SHP77 (cell line): Measurements from ENCODE around the gene SIM2.
"Not testable (repeated sequence)": the region's sequence is repeated elsewhere in the genome, so short reads cannot be mapped to it uniquely, and the experiment has no call there.

Experiments used
- DNase-seq, 2 experiments: peaks; one replicate each; lab custom pipeline; 2025; lab: John Stamatoyannopoulos, UW

The SIM2 gene, protein sequence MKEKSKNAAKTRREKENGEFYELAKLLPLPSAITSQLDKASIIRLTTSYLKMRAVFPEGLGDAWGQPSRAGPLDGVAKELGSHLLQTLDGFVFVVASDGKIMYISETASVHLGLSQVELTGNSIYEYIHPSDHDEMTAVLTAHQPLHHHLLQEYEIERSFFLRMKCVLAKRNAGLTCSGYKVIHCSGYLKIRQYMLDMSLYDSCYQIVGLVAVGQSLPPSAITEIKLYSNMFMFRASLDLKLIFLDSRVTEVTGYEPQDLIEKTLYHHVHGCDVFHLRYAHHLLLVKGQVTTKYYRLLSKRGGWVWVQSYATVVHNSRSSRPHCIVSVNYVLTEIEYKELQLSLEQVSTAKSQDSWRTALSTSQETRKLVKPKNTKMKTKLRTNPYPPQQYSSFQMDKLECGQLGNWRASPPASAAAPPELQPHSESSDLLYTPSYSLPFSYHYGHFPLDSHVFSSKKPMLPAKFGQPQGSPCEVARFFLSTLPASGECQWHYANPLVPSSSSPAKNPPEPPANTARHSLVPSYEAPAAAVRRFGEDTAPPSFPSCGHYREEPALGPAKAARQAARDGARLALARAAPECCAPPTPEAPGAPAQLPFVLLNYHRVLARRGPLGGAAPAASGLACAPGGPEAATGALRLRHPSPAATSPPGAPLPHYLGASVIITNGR

DNA sequence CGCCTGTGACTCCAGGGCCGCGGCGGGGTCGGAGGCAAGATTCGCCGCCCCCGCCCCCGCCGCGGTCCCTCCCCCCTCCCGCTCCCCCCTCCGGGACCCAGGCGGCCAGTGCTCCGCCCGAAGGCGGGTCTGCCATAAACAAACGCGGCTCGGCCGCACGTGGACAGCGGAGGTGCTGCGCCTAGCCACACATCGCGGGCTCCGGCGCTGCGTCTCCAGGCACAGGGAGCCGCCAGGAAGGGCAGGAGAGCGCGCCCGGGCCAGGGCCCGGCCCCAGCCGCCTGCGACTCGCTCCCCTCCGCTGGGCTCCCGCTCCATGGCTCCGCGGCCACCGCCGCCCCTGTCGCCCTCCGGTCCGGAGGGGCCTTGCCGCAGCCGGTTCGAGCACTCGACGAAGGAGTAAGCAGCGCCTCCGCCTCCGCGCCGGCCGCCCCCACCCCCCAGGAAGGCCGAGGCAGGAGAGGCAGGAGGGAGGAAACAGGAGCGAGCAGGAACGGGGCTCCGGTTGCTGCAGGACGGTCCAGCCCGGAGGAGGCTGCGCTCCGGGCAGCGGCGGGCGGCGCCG is at the start of gene SIM2:
Gene SIM2 (plus strand): TSS at position 135 of the 565 bp plus-strand sequence. CDS start 632 bp downstream, outside the sequence.
- no peak for DNase-seq

DNA sequence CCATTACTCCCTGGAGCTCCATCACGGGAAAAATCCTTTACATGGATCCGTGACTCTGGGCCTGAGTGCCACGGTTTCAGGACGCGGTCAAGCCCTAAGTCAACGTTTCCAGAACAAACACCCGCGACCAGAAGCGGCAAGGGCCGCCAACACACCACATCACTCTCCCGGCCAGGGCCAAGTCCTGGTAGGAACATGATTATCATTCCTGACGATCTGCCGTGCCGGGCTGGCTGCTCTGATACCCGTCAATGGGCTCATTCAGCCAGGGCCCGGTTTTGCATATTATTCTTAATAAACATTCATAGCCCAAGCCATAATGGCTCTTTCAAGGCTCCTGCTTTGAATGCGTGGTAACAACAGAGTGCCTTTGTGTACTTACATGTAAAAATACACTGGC is 44.6 kb upstream of the SIM2 start:
- no peak for DNase-seq

DNA sequence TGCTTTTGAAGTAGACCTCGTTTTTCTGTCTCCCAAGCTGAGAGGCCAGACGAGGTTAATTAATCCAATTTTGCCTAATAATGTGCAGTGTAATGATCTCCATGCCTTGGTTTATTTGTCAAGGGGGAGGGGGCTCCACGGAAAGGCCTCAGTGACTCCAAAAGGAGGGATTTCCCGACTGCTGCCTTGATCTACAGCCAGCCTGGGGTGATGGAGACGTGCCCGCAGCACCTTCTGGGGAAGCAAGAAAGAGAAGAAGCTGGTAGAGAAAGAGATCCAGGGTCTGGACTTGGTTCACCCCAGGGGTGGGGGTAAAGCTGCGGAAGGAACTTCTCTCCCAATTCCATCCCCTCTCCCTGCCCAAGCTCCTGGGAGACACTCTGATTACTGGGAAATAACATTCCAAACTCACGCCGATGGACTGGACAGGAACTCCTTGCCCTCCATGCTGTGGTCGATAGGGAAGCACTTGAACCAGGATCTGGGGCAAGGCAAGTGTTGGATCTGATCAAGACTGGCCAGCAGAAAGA is 44.1 kb upstream of the SIM2 start:
- DNase-seq, result no peak

DNA sequence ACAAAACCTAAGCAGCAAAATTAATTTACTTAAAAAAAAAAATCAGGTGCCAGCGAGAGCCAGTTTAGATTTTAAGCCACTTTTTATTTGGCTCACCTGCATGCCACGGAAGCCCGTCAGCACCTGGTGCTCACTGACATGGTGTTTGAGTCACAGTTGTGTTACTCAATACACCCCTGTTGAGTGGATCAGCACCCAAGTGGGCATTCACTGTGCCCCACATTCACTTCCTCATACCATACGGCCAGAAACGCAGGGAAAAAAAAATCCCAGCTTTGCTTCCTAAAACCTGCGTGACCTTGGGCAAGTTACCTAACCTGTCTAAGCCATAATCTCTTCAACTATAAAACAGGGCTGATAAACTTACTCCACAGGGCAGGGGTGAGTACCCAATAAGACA is 42.8 kb upstream of the SIM2 start:
- no peak for DNase-seq

DNA sequence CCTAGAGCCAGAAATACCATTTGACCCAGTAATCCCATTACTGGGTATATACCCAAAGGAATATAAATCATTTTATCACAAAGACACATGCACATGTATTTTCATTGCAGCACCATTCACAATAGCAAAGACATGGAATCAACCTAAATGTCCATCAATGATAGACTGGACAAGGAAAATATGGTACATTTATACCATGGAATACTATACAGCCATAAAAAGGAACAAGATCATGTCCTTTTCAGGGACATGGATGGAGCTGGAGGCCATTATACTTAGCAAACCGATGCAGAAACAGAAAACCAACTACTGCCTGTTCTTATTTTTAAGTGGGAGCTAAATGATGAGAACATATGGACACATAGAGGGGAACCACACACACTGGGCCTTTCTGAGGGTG is 41.6 kb upstream of the SIM2 start:
- not testable (repeated sequence) for DNase-seq

DNA sequence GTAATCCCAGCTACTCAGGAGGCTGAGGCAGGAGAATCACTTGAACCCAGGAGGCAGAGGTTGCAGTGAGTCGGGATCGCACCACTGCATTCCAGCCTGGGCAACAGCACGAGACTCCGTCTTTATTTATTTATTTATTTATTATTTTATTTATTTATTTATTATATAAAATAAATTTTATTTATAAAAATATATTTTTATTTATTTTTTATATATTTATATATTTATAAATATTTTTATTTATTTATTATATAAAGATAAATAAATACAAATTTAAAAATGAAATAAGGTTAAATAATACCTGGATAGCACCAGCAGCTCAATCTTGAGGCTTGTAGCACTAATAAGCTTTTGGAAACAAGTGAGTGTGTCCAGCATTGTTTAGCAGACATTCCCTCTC is 40.9 kb upstream of the SIM2 start:
- DNase-seq, result no peak

DNA sequence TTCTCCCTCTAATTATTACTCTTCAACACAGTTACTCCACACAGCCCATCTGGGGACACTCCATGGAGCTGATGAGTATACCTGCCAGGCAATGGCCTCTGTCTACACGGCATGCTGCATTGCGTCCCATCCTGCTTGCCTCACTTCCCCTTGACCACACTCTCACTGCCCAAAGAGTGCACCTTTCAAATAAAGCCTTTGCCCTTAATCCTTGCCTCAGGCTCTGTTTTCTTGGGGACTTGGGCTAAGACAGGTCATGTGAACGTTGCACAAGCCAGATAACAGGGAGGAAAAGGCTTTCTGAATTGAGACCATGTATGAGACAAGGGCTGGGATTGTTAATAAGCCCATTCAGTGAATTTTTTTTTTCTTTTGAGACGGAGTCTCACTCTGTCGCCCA is 40.0 kb upstream of the SIM2 start:
- DNase-seq, result no peak

DNA sequence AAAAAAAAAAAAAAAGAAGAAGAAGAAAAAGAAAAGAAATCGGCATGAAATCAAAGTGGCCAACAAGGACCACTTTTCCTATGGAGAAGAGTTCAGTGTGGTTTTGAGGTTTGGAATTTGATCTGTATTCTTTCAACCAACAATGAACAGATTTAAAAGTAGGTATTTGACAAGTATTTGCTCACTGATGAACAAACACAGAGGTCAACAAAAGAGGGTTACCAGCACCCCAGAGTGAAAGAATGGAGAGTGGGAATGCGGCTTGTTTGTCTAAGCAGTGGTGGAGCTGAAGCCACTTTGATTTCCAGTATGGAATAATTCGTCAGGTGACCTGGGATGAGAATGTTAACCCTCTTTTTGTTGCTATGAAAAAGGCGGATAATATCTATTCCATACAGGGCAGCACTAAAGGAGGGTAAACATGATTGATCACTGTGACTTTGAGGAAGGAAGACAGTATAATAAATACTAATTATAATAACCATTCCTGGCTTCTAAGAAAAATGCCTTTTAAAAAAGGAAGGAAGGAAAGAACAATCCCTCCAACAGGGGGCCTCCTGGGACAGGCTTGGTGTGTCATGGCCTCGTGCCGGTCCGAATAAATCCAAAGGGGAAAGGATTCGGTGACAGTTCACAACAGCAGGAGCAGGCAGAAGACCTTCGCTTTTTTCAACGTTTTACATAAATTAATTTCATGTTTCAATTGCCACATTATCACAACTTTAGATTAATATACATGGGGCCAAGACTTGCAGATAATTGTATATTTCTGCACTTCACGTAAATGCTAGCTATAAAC is 37.2 kb upstream of the SIM2 start:
- peak; percentile 12 to 46 for DNase-seq

DNA sequence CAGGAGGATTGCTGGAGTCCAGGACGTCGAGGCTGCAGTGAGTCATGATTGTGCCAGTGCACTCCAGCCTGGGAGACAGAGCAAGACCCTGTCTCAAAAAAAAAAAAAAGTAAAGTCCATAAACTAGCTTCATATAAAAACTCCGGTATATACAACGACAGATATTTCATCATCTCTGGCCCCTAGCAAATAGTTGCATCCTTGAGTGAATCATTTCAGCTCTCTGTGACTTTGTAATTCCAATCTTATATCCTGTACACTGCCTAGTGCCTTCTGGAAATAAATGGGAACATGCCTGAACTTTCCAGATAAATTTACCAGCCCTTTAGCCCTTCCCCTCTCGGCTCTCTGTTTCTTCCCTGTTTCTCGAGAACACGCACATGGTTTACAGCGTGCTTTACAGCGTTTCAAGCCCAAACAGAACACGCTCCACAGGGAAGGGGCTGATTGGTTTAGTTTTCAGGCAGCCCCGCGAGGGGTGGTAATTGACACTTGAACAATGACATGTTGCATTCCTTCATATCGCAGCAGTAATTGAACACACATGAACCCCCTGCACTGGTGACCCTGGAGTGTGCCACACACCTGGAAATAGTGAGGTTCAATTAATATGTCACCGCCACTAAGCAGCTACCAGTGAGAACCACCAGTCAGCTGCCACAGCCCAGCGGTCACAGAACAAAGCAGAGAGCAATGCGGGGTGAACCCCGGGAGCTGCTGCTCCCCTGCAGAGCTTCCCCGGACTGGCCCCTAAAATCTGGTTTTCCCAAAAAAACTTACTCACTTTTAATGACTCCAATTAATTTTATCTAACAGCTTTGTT is 35.7 kb upstream of the SIM2 start:
- no peak for DNase-seq

DNA sequence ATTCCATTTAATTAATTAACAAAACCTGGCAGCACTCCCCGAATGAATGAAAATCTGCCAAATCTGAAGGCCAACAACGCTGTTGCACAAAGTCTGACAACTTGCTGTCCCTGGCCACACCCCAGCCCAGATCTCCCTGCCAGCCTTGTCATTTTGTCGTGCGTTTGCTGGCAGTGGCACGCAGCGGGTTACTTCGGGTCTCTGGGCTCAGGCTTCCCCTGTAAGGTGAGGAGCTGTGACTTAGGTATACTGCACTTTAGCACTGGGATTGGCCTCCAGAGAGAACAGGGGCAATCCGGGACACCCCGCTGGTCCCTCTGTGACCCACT is 34.3 kb upstream of the SIM2 start:
- no peak for DNase-seq

DNA sequence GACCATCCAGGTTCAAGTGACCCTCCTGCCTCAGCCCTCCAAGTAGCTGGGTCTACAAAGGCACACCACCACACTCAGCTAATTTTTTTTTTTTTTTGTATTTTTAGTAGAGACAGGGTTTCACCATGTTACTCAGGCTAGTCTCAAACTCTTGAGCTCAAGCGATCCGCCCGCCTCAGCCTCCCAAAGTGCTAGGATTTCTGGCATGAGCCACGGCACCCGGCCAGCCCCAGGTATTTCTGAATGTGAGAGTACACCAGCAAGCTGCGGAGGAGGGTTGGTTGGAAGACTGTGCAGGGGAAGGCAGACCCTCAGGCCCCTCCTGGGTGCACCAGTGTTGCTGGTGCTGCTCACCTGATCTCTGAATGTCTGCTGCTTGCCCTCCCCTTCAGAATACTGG is 33.1 kb upstream of the SIM2 start:
- DNase-seq, result no peak

DNA sequence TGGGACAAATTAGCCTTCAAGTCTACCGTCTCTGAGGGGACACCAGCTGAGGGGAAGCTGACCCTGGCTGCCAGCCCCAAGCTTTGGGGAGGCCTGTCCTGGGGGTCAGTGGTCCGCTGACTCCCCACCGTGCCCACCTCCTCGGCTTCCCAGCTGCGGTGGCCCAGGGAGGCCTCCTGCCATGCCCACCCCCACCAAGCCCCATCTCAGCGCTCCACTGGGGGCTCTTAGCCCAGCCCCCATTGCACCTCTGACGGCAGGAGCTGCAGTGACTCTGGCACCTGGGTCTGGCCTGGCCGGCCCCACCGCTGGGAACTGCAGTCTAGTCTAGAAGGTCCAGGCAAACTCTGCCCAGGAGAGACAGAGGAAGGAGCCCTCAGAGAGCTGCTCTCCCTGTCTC is 30.2 kb upstream of the SIM2 start:
- DNase-seq, result no peak

DNA sequence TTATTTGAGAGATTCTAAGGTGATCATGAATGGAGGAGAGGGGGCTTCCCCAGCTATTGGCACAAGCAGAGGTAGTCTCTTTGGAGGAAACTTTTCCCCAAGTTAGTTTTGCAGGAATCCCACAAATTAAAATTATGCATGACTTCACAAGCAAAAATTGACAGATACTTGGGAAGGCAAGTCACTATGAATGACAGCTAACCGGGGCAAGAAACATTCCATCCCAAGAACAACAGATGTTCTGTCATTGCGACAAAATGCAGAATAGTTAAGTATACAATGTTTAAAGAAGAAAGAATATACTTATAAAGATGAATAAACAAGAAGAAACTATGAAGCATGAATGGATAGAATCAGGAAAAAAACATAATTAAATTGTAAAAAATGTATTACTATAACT is 27.1 kb upstream of the SIM2 start:
- DNase-seq, result no peak

DNA sequence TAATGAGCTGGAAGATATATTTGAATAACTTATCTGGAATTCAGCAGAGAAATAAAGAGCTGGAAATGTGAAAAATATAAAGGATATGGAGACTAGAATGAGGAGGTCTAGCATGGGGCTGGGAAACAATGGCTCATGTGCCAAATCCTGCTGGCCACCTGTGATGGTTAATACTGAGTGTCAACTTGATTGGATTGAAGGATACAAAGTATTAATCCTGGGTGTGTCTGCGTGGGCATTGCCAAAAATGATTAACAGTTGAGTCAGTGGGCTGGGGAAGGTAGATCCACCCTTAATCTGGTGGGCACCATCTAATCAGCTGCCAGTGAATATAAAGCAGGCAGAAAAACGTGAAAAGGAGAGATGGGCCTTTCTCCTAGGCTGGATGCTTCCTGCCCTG is 26.6 kb upstream of the SIM2 start:
- not testable (repeated sequence) for DNase-seq

DNA sequence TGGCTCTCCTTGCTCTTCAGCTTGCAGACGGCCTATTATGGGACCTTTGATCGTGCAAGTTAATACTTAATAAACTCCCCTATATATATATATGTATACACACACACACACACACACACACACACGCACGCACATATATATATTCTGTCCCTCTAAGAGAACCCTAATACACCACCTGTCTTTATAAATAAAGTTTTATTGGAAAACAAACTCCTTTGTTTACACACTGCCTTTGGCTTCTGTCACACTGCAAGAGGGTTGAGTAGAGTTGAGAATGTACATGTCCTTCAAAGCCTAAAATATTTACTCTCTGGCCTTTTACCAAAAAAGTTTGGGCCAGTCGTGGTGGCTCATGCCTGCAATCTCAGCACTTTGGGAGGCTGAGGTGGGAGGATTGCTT is 26.2 kb upstream of the SIM2 start:
- no peak for DNase-seq

DNA sequence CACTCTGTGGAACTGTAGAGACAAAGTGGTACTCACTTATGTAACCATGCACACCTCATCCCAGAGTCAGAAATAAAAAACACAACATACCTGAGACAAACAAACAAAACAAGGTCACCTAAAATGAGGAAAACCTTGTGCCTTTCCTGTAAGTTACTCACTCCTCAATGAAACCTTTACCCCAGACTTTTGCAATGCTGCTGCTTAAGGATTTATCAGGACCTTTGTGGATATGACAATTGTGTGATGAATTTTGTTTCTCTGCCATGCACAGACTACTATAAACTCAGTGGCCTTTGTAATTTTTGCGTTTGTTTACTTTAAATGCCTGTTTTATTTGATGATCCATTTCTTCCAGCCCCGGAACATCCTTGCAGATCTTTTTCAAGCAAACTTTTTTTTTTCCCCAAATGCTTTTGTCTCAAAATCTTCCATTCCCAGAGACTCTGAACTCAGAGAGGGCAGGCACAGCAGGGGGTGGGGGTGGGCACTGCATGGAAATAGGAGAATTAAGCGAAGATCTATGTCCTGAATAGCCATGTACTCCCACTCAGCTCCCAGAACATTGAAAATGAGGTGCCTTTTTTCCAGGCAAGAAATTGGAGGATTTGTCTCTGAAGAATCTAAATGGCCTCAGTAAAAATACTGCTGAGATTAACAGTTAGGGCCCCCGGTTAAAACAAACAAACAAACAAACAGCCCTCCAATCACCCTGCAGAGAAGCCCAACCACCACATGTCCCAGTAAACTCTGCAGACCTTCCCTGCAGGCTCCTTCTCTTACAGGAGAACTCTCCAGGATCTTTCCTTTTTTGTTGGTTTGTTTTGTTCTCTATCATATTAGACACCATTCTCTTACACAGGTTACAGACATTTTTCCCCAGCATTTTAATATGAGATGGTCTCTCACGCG is 22.6 kb upstream of the SIM2 start:
- no peak for DNase-seq

DNA sequence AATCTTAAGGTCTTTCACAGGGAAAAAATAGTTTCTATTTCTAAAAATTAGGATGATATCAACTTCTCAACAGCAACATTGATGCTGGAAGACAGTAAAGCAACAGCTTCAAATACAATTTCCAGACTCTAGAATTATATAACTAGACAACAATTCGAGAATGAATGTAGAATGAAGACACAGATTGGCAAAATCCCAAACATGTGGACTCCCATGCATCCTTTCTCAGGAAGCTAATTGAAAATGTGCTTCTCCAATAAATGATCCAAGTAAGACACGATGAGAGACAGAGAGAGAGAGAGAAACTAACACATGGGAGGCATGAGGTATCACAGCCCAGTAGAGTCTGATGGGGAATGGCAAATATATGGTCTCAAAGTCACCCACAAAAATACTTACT is 21.5 kb upstream of the SIM2 start:
- no peak for DNase-seq

DNA sequence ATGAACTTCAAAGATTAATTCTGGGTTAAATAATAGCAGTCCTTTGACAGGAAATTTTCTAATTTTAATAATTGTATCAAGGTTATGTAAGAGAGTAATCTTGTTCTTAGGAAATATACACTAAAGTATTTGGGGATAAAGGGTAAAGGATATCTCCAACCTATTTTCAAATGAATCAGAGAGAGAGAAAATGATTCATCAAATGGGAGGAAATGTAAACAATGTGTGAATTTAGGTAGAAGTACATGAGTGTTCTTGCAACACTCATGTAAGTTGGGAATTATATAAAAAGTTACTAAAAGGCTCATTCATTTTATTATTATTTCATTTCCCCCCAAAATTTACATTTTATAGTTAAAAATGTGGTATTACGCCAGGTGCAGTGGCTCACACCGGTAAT is 20.4 kb upstream of the SIM2 start:
- DNase-seq, result no peak

DNA sequence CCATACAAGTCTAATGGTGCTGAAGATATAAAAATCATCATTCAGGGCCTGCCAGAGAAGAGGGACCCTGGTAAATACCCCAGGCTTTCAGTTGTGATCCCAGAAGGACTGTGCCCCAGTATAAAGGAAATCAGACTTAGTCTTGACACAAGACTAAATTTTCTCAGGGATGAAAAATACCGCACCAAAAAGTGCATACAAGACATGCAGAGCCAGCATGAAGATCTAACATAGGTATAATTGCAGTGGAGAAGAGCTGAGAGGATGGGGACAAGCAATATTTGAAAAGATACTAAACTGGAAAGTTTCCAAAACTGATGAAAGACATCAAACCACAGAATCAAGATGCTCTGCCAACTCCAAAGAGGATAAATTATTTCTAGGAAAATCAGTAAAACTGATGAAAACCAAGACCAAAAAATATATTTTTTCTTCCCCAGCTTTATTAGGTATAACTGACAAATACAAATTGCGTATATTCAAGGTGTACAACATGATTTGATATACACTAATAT is 17.7 kb upstream of the SIM2 start:
- DNase-seq, result no peak
